Endothelial cell of umbilical vein (primary cell): ENCODE measurements around the gene IL16.

Experiments
- CTCF ChIP-seq, 2 donors: IDR thresholded peaks; 1 replicate in 1 of 2; 2 replicates in 1 of 2; pipeline ENCODE4 v1.5.1; 2011; ENCODE audit warnings: low read length in 2 of 2, mild to moderate bottlenecking in 2 of 2, moderate library complexity in 2 of 2, control low read depth in 1 of 2, inconsistent platforms in 1 of 2, low read depth in 1 of 2; ENCODE audit not compliant: insufficient read depth in 1 of 2; ENCODE audit errors: extremely low read depth in 1 of 2
- EZH2 ChIP-seq: IDR thresholded peaks from 2 replicates; pipeline ENCODE4 v1.6.1; 2012; ENCODE audit warnings: borderline replicate concordance, low read depth, mild to moderate bottlenecking, moderate library complexity, low read length, inconsistent platforms; ENCODE audit not compliant: severe bottlenecking
- MAX ChIP-seq: IDR thresholded peaks from 2 replicates; pipeline ENCODE4 v1.6.1; 2011; ENCODE audit not compliant: insufficient read depth, insufficient read length
- MYC ChIP-seq: IDR thresholded peaks from one replicate; pipeline ENCODE4 v1.6.1; 2011; ENCODE audit warnings: mild to moderate bottlenecking, low read depth, low read length
- POLR2A ChIP-seq: IDR thresholded peaks from 2 replicates; pipeline ENCODE4 v1.6.1; 2012; ENCODE audit warnings: low read depth, mild to moderate bottlenecking, control low read depth, low read length
- POLR2AphosphoS5 ChIP-seq: IDR thresholded peaks from 2 replicates; pipeline ENCODE4 v1.6.1; 2012; ENCODE audit warnings: low read depth, mild to moderate bottlenecking, control low read depth, low read length, moderate library complexity; ENCODE audit not compliant: insufficient read depth

- no peak for TF ChIP-seq EZH2
- TF ChIP-seq MAX = no peak
- no peak for TF ChIP-seq POLR2AphosphoS5
- TF ChIP-seq CTCF (IDR thresholded peaks at IDR 0.05; ENCODE audit: extremely low read depth in 1 of 2, insufficient read depth in 1 of 2, low read depth in 1 of 2, low read length in 2 of 2) = no peak
- TF ChIP-seq POLR2A = no peak
- no peak for TF ChIP-seq MYC
Measured at GRCh38 chr15:81223346-81223971, 26.8 kb downstream of the IL16 start.
